GM21367 (cell line): ENCODE results near the gene ADAMTSL4.

ENCODE experiments used
- ATAC-seq: cut with Tn5 transposase; IDR thresholded peaks from one replicate; pipeline ENCODE4 v1.9.1; 2021; ENCODE audit not compliant: unreplicated experiment

The ADAMTSL4 gene

GRCh38 chr1:150534002-150534401, 15.2 kb upstream of the ADAMTSL4 start:
- ATAC-seq: no peak

GRCh38 chr1:150535511-150536287, 13.5 kb upstream of the ADAMTSL4 start:
- ATAC-seq: no peak

- ATAC-seq: no peak
Measured at GRCh38 chr1:150536836-150537731, 12.1 kb upstream of the ADAMTSL4 start.

GRCh38 chr1:150537732-150538684, 11.2 kb upstream of the ADAMTSL4 start:
- no peak for ATAC-seq

- ATAC-seq: no peak
Measured at GRCh38 chr1:150543500-150544143, 5.6 kb upstream of the ADAMTSL4 start.

GRCh38 chr1:150544204-150544603, 5.0 kb upstream of the ADAMTSL4 start:
- ATAC-seq: no peak

- no peak for ATAC-seq
Measured at GRCh38 chr1:150545486-150546032, 3.6 kb upstream of the ADAMTSL4 start.

- ATAC-seq: no peak
Measured at GRCh38 chr1:150546294-150546937, 2.8 kb upstream of the ADAMTSL4 start.

- ATAC-seq: no peak
Measured at GRCh38 chr1:150548324-150548631, 930 bp upstream of the ADAMTSL4 start.

- no peak for ATAC-seq
Measured at GRCh38 chr1:150549496-150550221, 451 bp downstream of the ADAMTSL4 start.

GRCh38 chr1:150550222-150551050, 1.2 kb downstream of the ADAMTSL4 start:
- no peak for ATAC-seq

GRCh38 chr1:150551051-150551783, 2.0 kb downstream of the ADAMTSL4 start:
- no peak for ATAC-seq

- ATAC-seq: no peak
Measured at GRCh38 chr1:150551784-150552127, 2.5 kb downstream of the ADAMTSL4 start.

- no peak for ATAC-seq
Measured at GRCh38 chr1:150552128-150552910, 3.1 kb downstream of the ADAMTSL4 start.

GRCh38 chr1:150552911-150553289, 3.7 kb downstream of the ADAMTSL4 start:
- ATAC-seq: no peak

- no peak for ATAC-seq
Measured at GRCh38 chr1:150553392-150554085, 4.3 kb downstream of the ADAMTSL4 start.
